A549 (cell line): Measurements from ENCODE around the gene ATG5. TPM values are rescaled to one million over a fixed set of nuclear protein-coding genes. Genes with fewer than 3 reads are reported as not detected.

Experiments used
- ATAC-seq, 2 experiments: fragments of 200-7000 bp in 1 of 2; fragments of >200 bp in 1 of 2; cut with Nextera tagmentation in 1 of 2; cut with Tn5 transposase in 1 of 2; 3 replicates each; pipeline versions ENCODE4 v1.8.0 to v1.9.1; 2018 to 2020; ENCODE audit warnings: mild to moderate bottlenecking in 1 of 2, moderate library complexity in 1 of 2
- CTCF ChIA-PET: fragments of 300-600 bp; sonication (Branson Sonifier 250); formaldehyde crosslinking; extraction: SDS; loops from one replicate; lab custom pipeline; 2021; ENCODE audit warnings: antibody characterized with exemption, inconsistent platforms; lab: Yijun Ruan, JAX
- POLR2A ChIA-PET: fragments of 350-600 bp; formaldehyde crosslinking; extraction: SDS; loops from one replicate; lab custom pipeline; 2021; ENCODE audit warnings: antibody characterized with exemption, inconsistent platforms; lab: Yijun Ruan, JAX
- DNase-seq, 2 experiments: peaks; one replicate each; pipeline versions ENCODE4 v3.0.0 to v3.0.0-alpha.2; 2011 to 2016; ENCODE audit warnings: low read depth in 1 of 2, low spot score in 1 of 2
- FAIRE-seq: peaks from 2 replicates; lab custom pipeline; 2011; peaks lifted over from hg19 to GRCh38; lab: Jason Lieb, UNC
- H3K27ac ChIP-seq, 2 experiments: fragments of >200 bp; sonication (Bioruptor Twin); formaldehyde crosslinking; 3 replicates each; pipeline ENCODE4 v1.5.1; 2016 to 2017
- H3K4me1 ChIP-seq: fragments of >200 bp; sonication (Bioruptor Twin); formaldehyde crosslinking; 3 replicates; pipeline ENCODE4 v1.6.1; 2016
- H3K4me2 ChIP-seq: fragments of >200 bp; sonication (Bioruptor Twin); formaldehyde crosslinking; 3 replicates; pipeline ENCODE4 v1.6.1; 2016
- H3K4me3 ChIP-seq: fragments of >200 bp; sonication (Bioruptor Twin); formaldehyde crosslinking; 3 replicates; pipeline ENCODE4 v1.5.1; 2016
- H3K9me3 ChIP-seq: fragments of >200 bp; sonication (Bioruptor Twin); formaldehyde crosslinking; 3 replicates; pipeline ENCODE4 v1.6.1; 2016
- CEBPB ChIP-seq, 2 experiments: fragments of >200 bp in 1 of 2; sonication (Bioruptor Twin) in 1 of 2; formaldehyde crosslinking in 1 of 2; IDR thresholded peaks; 2 replicates each; pipeline ENCODE4 v1.6.1; 2012 to 2016
- EHMT2 ChIP-seq: fragments of 200-600 bp; sonication (generic); IDR thresholded peaks from 2 replicates; pipeline ENCODE4 v1.6.1; 2016; ENCODE audit warnings: antibody characterized with exemption, low read depth, mild to moderate bottlenecking, moderate library complexity
- EP300 ChIP-seq, 2 experiments: fragments of >200 bp; sonication (Bioruptor Twin); formaldehyde crosslinking; IDR thresholded peaks; 2 replicates in 1 of 2; 3 replicates in 1 of 2; pipeline ENCODE4 v1.6.1; 2016 to 2017
- ESRRA ChIP-seq: fragments of 150-350 bp; IDR thresholded peaks from 2 replicates; pipeline ENCODE4 v1.6.1; 2014; ENCODE audit warnings: mild to moderate bottlenecking, low read length, borderline replicate concordance
- GATA3 ChIP-seq: IDR thresholded peaks from 2 replicates; pipeline ENCODE4 v1.6.1; 2012; ENCODE audit warnings: borderline replicate concordance
- HEYL ChIP-seq: fragments of 250-450 bp; sonication (Bioruptor Pico); IDR thresholded peaks from 2 replicates; pipeline ENCODE4 v1.8.0; 2021; ENCODE audit warnings: mild to moderate bottlenecking, moderate library complexity
- HOXA7 ChIP-seq: fragments of 250-450 bp; sonication (Bioruptor Pico); IDR thresholded peaks from 2 replicates; pipeline ENCODE4 v1.5.0; 2020; ENCODE audit warnings: mild to moderate bottlenecking, moderate library complexity
- HOXB13 ChIP-seq: fragments of 250-450 bp; sonication (Bioruptor Pico); IDR thresholded peaks from 2 replicates; pipeline ENCODE4 v1.5.0; 2020; ENCODE audit warnings: low read depth, mild to moderate bottlenecking, moderate library complexity
- KDM1A ChIP-seq: fragments of 200-600 bp; sonication (generic); IDR thresholded peaks from 2 replicates; pipeline ENCODE4 v1.6.1; 2016; ENCODE audit warnings: low read depth, mild to moderate bottlenecking
- KDM5A ChIP-seq: fragments of 200-600 bp; sonication (generic); IDR thresholded peaks from 2 replicates; pipeline ENCODE4 v1.6.1; 2016; ENCODE audit warnings: antibody characterized with exemption, mild to moderate bottlenecking
- MAZ ChIP-seq: fragments of 150-350 bp; IDR thresholded peaks from 2 replicates; pipeline ENCODE4 v1.6.1; 2014; ENCODE audit warnings: antibody characterized with exemption, low read depth, low read length, borderline replicate concordance
- MYC ChIP-seq: IDR thresholded peaks from 2 replicates; pipeline ENCODE4 v1.6.1; 2012; ENCODE audit warnings: mild to moderate bottlenecking, inconsistent platforms, low read length, improper control_type of control experiment, borderline replicate concordance
- NFE2L2 ChIP-seq: fragments of 150-350 bp; conservative IDR thresholded peaks from 2 replicates; pipeline ENCODE4 v1.6.1; 2014; ENCODE audit warnings: low read length
- NPAS2 ChIP-seq: fragments of 250-450 bp; sonication (Bioruptor Pico); IDR thresholded peaks from 2 replicates; pipeline ENCODE4 v1.8.0; 2022; ENCODE audit warnings: mild to moderate bottlenecking, moderate library complexity, borderline replicate concordance
- POLR2A ChIP-seq: IDR thresholded peaks from 2 replicates; pipeline ENCODE4 v1.6.1; 2012; ENCODE audit warnings: mild to moderate bottlenecking, low read length
- SREBF2 ChIP-seq: fragments of 450-650 bp; IDR thresholded peaks from 2 replicates; pipeline ENCODE4 v1.6.1; 2014; ENCODE audit warnings: mild to moderate bottlenecking, moderate library complexity
- TFCP2L1 ChIP-seq: fragments of 250-450 bp; sonication (Bioruptor Pico); IDR thresholded peaks from 2 replicates; pipeline ENCODE4 v1.5.0; 2021; ENCODE audit warnings: mild to moderate bottlenecking
- TP53 ChIP-seq: fragments of 250-450 bp; sonication (Bioruptor Pico); IDR thresholded peaks from 2 replicates; pipeline ENCODE4 v1.5.0; 2021; ENCODE audit warnings: mild to moderate bottlenecking, moderate library complexity
- ZC3H11A ChIP-seq: fragments of 450-650 bp; IDR thresholded peaks from 2 replicates; pipeline ENCODE4 v1.6.1; 2014; ENCODE audit warnings: antibody characterized with exemption, mild to moderate bottlenecking
- ZFP36 ChIP-seq: fragments of 450-650 bp; IDR thresholded peaks from 2 replicates; pipeline ENCODE4 v1.6.1; 2014; ENCODE audit warnings: borderline replicate concordance; ENCODE audit not compliant: partially characterized antibody
- ZNF302 ChIP-seq: fragments of 250-450 bp; sonication (Bioruptor Pico); IDR thresholded peaks from 2 replicates; pipeline ENCODE4 v1.9.0; 2021; ENCODE audit warnings: inconsistent platforms, mild to moderate bottlenecking, moderate library complexity
- WGBS: methylation state at CpG from one replicate; pipeline ENCODE4 v1.1.6; 2017; ENCODE audit errors: missing lambda C conversion rate; 5-methylcytosine and 5-hydroxymethylcytosine counted together
- polyA plus RNA-seq, 4 experiments: library from polyadenylated mRNA; depleted of rRNA in 3 of 4; stranded (reverse); fragments of >200 nt; fragmentation: RNase III in 1 of 4; extraction: RNeasy Plus Mini Kit Qiagen cat#74134 plus additional on column Dnase treatment in 1 of 4; gene quantifications; 2 replicates in 3 of 4; 3 replicates in 1 of 4; pipeline ENCODE4 v1.2.3, GENCODE V29; 2011 to 2017
- TF ChIP-seq, protein P1 (sequence below): IDR thresholded peaks from 2 replicates; pipeline ENCODE4 v1.6.1; 2012; ENCODE audit warnings: low read depth, borderline replicate concordance
- TF ChIP-seq, protein P2 (sequence below): IDR thresholded peaks from 2 replicates; pipeline ENCODE4 v1.6.1; 2012
- TF ChIP-seq, protein P3 (sequence below): fragments of >200 bp; sonication (Bioruptor Twin); formaldehyde crosslinking; IDR thresholded peaks from 3 replicates; pipeline ENCODE4 v1.5.1; 2016
- TF ChIP-seq, protein P4 (sequence below): IDR thresholded peaks from 2 replicates; pipeline ENCODE4 v1.6.1; 2012
- TF ChIP-seq, protein P5 (sequence below): fragments of 250-450 bp; sonication (Bioruptor Pico); IDR thresholded peaks from 2 replicates; pipeline ENCODE4 v1.5.0; 2021; ENCODE audit warnings: mild to moderate bottlenecking, moderate library complexity, borderline replicate concordance

ATG5 gene
- polyA plus RNA-seq, 2 of the 4 experiments (the other 2 are of a cell fraction) = 26.6 to 53.5 TPM

DNA sequence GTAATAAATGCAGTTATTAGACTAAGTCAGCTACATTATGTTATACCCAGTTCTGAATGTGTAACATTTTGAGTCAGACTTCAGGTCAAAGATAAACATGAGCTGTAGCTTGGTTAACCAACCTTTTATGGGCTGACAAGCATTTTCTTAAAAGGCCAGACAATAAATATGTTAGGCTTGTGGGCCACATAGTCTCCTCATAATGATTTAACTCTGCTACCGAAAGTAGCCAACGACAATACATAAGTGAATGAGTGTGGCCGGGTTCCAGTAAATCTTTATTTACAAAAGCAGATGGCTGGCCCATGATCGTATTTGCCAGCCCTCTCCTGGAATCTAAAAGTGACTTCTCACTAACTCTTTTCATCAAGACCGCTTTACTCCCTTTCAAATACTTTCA is 49.9 kb downstream of the ATG5 start:
- no peak for FAIRE-seq
- Histone ChIP-seq H3K27ac (no peak overlapping the region), H3K4me2 (no peak overlapping the region), H3K9me3 (no peaks in the 10 kb centered on the region), H3K4me3 (no peak overlapping the region), H3K4me1 (peaks cover 4% of the 10 kb centered on the region; the same call in 1 of the 3 replicates)
- ChIA-PET CTCF (no interaction called here), POLR2A (no interaction called here)
- TF ChIP-seq, protein P1, sequence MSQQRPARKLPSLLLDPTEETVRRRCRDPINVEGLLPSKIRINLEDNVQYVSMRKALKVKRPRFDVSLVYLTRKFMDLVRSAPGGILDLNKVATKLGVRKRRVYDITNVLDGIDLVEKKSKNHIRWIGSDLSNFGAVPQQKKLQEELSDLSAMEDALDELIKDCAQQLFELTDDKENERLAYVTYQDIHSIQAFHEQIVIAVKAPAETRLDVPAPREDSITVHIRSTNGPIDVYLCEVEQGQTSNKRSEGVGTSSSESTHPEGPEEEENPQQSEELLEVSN = no peak
- TF ChIP-seq TFCP2L1 (CRISPR knock-in tag) = no peak
- no peak for TF ChIP-seq KDM1A
- WGBS = 81% methylated on average over 5 of the region's 5 CpGs
- no peak for ATAC-seq
- DNase-seq = no peak

DNA sequence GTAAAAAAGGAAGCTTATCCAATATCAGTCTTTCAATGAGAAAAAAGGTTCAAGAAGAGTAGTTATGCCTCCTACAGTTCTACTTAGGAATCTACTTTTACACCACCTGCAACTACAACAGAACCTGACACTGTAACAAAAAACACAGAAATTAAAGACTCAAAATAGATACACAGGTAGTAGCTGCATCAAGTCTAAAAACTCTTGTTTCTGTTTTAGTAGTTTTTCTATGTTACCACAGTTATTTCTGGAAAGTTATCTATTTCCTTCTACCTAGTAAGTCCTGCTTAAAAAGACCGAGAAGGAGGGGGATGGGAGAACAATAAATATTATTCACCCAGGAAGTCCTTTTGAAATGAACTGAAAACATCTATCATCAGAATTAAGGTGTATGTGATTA is 52.5 kb downstream of the ATG5 start:
- no peak overlapping the region for H3K4me3 ChIP-seq
- POLR2A ChIA-PET = no interaction called here

DNA sequence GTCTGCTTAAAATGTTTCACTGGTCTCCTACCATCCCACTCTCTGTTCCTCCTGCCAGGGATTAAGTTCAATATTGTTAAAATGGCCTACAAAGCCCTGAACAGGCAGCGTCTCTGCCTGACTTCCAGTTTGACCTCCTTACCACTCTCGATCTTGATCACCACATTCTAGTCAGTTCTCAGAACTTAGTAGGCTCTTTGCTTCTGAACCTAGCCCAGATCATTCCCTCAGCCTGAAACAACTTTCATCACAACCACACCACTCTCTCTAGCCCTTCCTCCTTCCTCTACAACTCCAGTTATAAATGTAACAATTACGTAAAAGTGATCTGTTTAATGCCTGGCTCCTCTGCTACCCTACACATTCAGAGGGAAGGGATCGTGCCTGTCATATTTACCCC is 53.3 kb downstream of the ATG5 start:
- ChIA-PET POLR2A (no interaction called here), CTCF (no interaction called here)
- TF ChIP-seq, protein P2, sequence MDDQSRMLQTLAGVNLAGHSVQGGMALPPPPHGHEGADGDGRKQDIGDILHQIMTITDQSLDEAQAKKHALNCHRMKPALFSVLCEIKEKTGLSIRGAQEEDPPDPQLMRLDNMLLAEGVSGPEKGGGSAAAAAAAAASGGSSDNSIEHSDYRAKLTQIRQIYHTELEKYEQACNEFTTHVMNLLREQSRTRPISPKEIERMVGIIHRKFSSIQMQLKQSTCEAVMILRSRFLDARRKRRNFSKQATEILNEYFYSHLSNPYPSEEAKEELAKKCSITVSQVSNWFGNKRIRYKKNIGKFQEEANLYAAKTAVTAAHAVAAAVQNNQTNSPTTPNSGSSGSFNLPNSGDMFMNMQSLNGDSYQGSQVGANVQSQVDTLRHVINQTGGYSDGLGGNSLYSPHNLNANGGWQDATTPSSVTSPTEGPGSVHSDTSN = no peak
- TF ChIP-seq ZNF302 (CRISPR knock-in tag) (no peak), GATA3 (no peak), KDM1A (no peak), SREBF2 (no peak), HEYL (CRISPR knock-in tag) (no peak), TP53 (no peak), ESRRA (no peak)
- peaks cover 4% of the 10 kb centered on the region; the same call in 1 of the 3 replicates for H3K4me1 ChIP-seq
- ATAC-seq = no peak
- H3K4me2 ChIP-seq = no peak overlapping the region
- H3K9me3 ChIP-seq = peaks cover 7% of the 10 kb centered on the region; the same call in 1 of the 3 replicates
- FAIRE-seq = no peak
- H3K4me3 ChIP-seq = no peak overlapping the region
- no peak overlapping the region for H3K27ac ChIP-seq
- 93% methylated on average over 4 of the region's 4 CpGs for WGBS
- DNase-seq = no peak

More for the DNA sequence above, 52.5 kb downstream of the ATG5 start:
- CTCF ChIA-PET = interaction anchor here (1.2 kb wide), 1 partner anchor 183 kb away, joined by 3 read pairs; no protein-coding TSS in a partner anchor
- Histone ChIP-seq H3K4me1 (peaks cover 4% of the 10 kb centered on the region; the same call in 1 of the 3 replicates), H3K27ac (no peak overlapping the region), H3K9me3 (peaks cover 7% of the 10 kb centered on the region; the same call in 1 of the 3 replicates), H3K4me2 (no peak overlapping the region)
- DNase-seq (no peak), ATAC-seq (no peak), FAIRE-seq (no peak)
- TF ChIP-seq, protein P3, sequence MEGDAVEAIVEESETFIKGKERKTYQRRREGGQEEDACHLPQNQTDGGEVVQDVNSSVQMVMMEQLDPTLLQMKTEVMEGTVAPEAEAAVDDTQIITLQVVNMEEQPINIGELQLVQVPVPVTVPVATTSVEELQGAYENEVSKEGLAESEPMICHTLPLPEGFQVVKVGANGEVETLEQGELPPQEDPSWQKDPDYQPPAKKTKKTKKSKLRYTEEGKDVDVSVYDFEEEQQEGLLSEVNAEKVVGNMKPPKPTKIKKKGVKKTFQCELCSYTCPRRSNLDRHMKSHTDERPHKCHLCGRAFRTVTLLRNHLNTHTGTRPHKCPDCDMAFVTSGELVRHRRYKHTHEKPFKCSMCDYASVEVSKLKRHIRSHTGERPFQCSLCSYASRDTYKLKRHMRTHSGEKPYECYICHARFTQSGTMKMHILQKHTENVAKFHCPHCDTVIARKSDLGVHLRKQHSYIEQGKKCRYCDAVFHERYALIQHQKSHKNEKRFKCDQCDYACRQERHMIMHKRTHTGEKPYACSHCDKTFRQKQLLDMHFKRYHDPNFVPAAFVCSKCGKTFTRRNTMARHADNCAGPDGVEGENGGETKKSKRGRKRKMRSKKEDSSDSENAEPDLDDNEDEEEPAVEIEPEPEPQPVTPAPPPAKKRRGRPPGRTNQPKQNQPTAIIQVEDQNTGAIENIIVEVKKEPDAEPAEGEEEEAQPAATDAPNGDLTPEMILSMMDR = no peak
- TF ChIP-seq EP300 (IDR thresholded peaks at IDR 0.05) (no peak), MYC (no peak), NPAS2 (no peak), CEBPB (IDR thresholded peaks at IDR 0.05) (no peak), TP53 (no peak), KDM1A (no peak)
- WGBS = 87% methylated on average over 1 of the region's 1 CpG

DNA sequence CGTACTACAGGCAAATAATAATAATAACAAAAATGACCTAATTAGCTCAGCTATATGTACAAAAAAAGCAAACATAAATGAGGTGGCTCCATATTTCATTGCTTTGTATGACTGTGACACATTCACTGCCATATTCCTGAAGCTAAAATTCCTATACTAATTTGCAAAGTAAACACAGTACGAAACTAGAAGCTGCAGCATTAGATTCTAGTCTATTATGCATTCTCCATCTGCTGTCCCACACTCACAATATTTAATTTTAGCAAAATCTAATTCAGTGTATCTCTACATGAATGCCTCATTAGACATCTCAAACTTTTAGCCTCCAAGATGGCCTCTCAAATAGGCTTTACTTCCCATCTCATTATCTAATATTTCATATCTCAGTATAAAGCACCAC is 55.1 kb downstream of the ATG5 start:
- H3K4me2 ChIP-seq = no peak overlapping the region
- no peak for DNase-seq
- no peak overlapping the region for H3K27ac ChIP-seq
- WGBS = 84% methylated on average over 2 of the region's 2 CpGs
- H3K9me3 ChIP-seq = peaks cover 14% of the 10 kb centered on the region; the same call in 1 of the 3 replicates
- ChIA-PET POLR2A (no interaction called here), CTCF (no interaction called here)
- TF ChIP-seq EHMT2 (no peak), HOXA7 (no peak), KDM5A (no peak), NFE2L2 (no peak), NPAS2 (no peak), MAZ (no peak), POLR2A (no peak), ZC3H11A (no peak), ZFP36 (no peak), HOXB13 (CRISPR knock-in tag) (no peak)
- TF ChIP-seq, protein P4, sequence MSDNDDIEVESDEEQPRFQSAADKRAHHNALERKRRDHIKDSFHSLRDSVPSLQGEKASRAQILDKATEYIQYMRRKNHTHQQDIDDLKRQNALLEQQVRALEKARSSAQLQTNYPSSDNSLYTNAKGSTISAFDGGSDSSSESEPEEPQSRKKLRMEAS = no peak
- TF ChIP-seq, protein P5, sequence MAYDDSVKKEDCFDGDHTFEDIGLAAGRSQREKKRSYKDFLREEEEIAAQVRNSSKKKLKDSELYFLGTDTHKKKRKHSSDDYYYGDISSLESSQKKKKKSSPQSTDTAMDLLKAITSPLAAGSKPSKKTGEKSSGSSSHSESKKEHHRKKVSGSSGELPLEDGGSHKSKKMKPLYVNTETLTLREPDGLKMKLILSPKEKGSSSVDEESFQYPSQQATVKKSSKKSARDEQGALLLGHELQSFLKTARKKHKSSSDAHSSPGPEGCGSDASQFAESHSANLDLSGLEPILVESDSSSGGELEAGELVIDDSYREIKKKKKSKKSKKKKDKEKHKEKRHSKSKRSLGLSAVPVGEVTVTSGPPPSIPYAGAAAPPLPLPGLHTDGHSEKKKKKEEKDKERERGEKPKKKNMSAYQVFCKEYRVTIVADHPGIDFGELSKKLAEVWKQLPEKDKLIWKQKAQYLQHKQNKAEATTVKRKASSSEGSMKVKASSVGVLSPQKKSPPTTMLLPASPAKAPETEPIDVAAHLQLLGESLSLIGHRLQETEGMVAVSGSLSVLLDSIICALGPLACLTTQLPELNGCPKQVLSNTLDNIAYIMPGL (CRISPR knock-in tag) = no peak
- TF ChIP-seq, protein P1 = no peak
- no peak overlapping the region for H3K4me3 ChIP-seq
- no peak for ATAC-seq
- FAIRE-seq = no peak
- H3K4me1 ChIP-seq = peaks cover 4% of the 10 kb centered on the region; the same call in 1 of the 3 replicates
